COLO668 (cell line): ENCODE data around the gene SEPTIN10.
"Not testable (repeated sequence)": the region's sequence is repeated elsewhere in the genome, so short reads cannot be mapped to it uniquely, and the experiment has no call there.

Source experiments
- DNase-seq: peaks from one replicate; lab custom pipeline; 2025; ENCODE audit not compliant: unreplicated experiment; lab: John Stamatoyannopoulos, UW

SEPTIN10 gene

GRCh38 chr2:109607766-109608165, 6.0 kb downstream of the SEPTIN10 start:
- DNase-seq: no peak

- DNase-seq: no peak
Measured at GRCh38 chr2:109604597-109604996, 9.2 kb downstream of the SEPTIN10 start.

GRCh38 chr2:109602617-109603188, 11.1 kb downstream of the SEPTIN10 start:
- DNase-seq: no peak

GRCh38 chr2:109601783-109602182, 12.0 kb downstream of the SEPTIN10 start:
- DNase-seq: no peak

- no peak for DNase-seq
Measured at GRCh38 chr2:109597283-109597682, 16.5 kb downstream of the SEPTIN10 start.

- no peak for DNase-seq
Measured at GRCh38 chr2:109595644-109596043, 18.1 kb downstream of the SEPTIN10 start.

GRCh38 chr2:109594246-109594885, 19.4 kb downstream of the SEPTIN10 start:
- DNase-seq: no peak

- DNase-seq: no peak
Measured at GRCh38 chr2:109592905-109593304, 20.9 kb downstream of the SEPTIN10 start.

GRCh38 chr2:109591206-109591605, 22.6 kb downstream of the SEPTIN10 start:
- no peak for DNase-seq

GRCh38 chr2:109586687-109587086, 27.1 kb downstream of the SEPTIN10 start:
- DNase-seq: no peak

GRCh38 chr2:109582928-109583895, 30.6 kb downstream of the SEPTIN10 start:
- no peak for DNase-seq

- DNase-seq: not testable (repeated sequence)
Measured at GRCh38 chr2:109577630-109578029, 36.1 kb downstream of the SEPTIN10 start.

- no peak for DNase-seq
Measured at GRCh38 chr2:109575373-109575772, 38.4 kb downstream of the SEPTIN10 start.

- DNase-seq: no peak
Measured at GRCh38 chr2:109563980-109564550, 49.7 kb downstream of the SEPTIN10 start.

- DNase-seq: no peak
Measured at GRCh38 chr2:109563288-109563687, 50.5 kb downstream of the SEPTIN10 start.

GRCh38 chr2:109562421-109562820, 51.3 kb downstream of the SEPTIN10 start:
- DNase-seq: no peak

- DNase-seq: no peak
Measured at GRCh38 chr2:109560265-109560664, 53.5 kb downstream of the SEPTIN10 start.

GRCh38 chr2:109558076-109558882, 55.5 kb downstream of the SEPTIN10 start:
- no peak for DNase-seq

GRCh38 chr2:109557309-109557708, 56.5 kb downstream of the SEPTIN10 start:
- DNase-seq: no peak

GRCh38 chr2:109555346-109555900, 58.3 kb downstream of the SEPTIN10 start:
- no peak for DNase-seq
